GM13976 (cell line): ENCODE data around the gene SCAPER.

ENCODE experiments used
- DNase-seq: peaks from one replicate; pipeline ENCODE4 v3.0.0; 2012; ENCODE audit warnings: low spot score
- in situ Hi-C: fragments of 300-500 bp; cut with MboI; formaldehyde crosslinking; loops from one replicate; pipeline ENCODE4 v1.12.0; 2022; ENCODE audit warnings: low sequenced_read_pairs, mixed read lengths, inconsistent platforms; ENCODE audit not compliant: unreplicated experiment
- TF ChIP-seq, protein P1 (sequence below): IDR thresholded peaks from 2 replicates; pipeline ENCODE4 v1.5.1; 2012; ENCODE audit warnings: borderline replicate concordance, mild to moderate bottlenecking; ENCODE audit not compliant: insufficient read depth; ENCODE audit errors: extremely low read depth, missing control alignments, control extremely low read depth

SCAPER gene

DNA sequence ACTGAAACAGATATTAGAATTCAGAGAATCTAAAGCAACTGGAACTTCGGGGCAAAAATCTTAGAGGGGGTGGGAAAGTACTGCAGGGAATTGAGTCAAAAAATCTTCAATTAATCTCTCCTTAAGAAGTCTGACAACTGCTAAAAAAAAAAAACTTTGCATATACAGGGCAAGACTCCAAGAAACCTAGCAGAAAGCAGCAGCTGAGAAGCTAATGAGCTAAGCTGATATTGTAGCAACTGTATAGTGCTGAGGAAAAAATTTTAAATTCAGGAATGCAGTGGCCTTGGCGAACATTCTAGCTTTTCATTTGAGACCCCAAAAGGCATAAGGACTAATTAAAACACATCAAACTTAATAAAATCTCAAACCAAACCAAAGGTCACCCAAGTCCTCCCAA is 113.6 kb downstream of the SCAPER start:
- in situ Hi-C loops: no loop called here
- DNase-seq: no peak
- TF ChIP-seq, protein P1, sequence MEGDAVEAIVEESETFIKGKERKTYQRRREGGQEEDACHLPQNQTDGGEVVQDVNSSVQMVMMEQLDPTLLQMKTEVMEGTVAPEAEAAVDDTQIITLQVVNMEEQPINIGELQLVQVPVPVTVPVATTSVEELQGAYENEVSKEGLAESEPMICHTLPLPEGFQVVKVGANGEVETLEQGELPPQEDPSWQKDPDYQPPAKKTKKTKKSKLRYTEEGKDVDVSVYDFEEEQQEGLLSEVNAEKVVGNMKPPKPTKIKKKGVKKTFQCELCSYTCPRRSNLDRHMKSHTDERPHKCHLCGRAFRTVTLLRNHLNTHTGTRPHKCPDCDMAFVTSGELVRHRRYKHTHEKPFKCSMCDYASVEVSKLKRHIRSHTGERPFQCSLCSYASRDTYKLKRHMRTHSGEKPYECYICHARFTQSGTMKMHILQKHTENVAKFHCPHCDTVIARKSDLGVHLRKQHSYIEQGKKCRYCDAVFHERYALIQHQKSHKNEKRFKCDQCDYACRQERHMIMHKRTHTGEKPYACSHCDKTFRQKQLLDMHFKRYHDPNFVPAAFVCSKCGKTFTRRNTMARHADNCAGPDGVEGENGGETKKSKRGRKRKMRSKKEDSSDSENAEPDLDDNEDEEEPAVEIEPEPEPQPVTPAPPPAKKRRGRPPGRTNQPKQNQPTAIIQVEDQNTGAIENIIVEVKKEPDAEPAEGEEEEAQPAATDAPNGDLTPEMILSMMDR: no peak

- TF ChIP-seq, protein P1: no peak
- in situ Hi-C loops: no loop called here
- no peak for DNase-seq
Measured at GRCh38 chr15:76787273-76787672, 117.9 kb downstream of the SCAPER start.

DNA sequence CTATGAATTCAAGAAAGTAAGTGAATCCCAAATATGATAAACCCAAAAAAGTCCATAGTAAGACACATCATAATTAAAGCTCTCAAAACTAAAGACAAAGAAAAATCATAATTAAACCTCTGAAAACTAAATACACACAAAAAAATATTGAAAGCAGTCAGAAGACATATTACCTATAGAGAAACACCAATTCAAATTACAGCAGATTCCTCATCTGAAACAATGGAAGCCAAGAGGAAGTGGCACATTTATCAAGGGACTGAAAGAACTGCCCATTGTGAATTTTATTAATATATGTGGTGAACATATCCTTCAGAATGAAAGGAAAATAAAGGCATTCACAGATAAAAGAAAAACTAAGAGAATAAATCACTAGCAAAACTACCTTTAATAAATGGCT is 128.2 kb downstream of the SCAPER start:
- in situ Hi-C loops: no loop called here
- no peak for DNase-seq
- TF ChIP-seq, protein P1: no peak

DNA sequence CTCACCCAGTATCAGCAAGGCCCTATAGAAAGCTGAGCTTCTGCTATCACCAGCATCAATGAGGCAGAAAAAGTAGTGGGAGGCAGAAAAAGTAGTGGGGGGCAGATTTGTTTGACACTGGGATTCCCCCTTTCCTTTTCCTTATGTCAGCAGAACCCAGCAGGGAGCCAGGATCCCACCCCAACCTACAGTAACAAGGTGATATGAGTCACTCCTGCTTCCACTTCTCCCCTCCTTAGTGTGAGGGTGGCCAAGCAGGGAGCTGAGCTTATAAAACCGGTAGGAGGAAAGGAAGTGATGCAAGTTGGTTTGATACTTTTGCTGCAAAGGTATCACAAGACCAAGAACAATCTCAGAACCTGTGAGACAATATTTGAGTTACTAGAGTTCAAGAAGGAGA is 128.7 kb downstream of the SCAPER start:
- in situ Hi-C loops: no loop called here
- TF ChIP-seq, protein P1: no peak
- DNase-seq: no peak

DNA sequence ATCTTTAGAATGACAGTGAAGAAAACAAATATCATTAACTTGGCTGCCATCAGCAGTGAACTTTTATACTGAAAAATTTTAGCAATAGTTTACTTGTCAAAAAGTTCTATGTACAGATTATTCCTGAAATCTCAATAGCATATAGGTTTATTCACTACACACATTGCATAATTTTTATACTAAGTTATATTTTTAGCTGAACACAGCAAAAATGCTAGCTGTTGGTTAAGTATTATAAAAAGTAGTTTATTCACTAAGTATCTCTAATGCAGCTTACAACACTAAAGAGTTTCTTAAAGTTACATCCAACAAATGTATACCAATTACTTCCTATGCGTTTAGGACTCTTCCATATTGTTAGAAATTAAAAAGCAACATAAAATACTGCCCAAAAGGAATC is 131.9 kb downstream of the SCAPER start:
- TF ChIP-seq, protein P1: no peak
- no peak for DNase-seq
- in situ Hi-C loops: no loop called here

DNA sequence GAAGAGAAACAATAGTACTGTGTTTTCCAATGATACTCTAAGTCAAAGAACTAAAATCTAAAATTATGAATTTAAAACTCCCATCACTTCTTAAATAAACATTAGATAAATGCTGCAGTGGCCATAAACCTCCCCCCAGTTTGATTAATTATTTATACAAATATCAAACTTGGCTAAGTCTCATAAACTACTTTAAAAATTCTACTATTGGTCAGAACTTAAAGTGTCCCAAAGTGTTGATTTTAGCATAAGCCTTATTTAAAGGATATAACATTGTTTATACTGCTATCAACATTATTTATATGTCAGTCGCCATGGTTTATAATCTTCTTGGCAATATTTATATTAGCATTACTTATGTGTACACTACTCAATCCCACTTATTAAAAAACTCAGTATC is 132.4 kb downstream of the SCAPER start:
- TF ChIP-seq, protein P1: no peak
- DNase-seq: no peak
- in situ Hi-C loops: no loop called here

DNA sequence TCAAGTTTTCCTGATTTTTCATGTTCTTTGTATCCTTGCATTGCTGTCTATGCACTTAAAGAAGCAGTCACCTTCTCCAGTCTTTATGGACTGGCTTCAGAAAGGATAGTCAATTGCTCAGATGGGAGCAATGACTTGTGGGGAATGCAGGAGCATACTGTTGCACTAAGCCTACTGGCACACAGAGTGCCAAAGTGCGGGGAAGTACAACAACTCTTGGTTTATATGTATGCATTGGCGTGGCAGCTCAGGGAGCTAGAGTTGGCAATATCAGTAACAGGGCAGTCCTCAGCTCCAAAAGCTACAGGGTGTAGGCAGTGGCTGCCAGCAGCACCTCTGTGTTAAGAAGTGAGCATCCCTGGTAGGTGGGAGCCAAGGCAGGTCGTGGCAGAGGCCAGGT is 141.1 kb downstream of the SCAPER start:
- in situ Hi-C loops: no loop called here
- DNase-seq: no peak
- TF ChIP-seq, protein P1: no peak
